Stimulated activated CD8-positive, alpha-beta memory T cell treated with anti-CD3 and anti-CD28 coated beads, Interleukin-7, amount 100 ng/mL, for 24 hours (primary cell): ENCODE measurements around the gene PIN1.

Source experiments
- DNase-seq: peaks from one replicate; pipeline ENCODE4 v3.0.0-alpha.2; 2020; ENCODE audit warnings: low read depth

Gene PIN1

GRCh38 chr19:9857076-9857721 is 22.1 kb downstream of the PIN1 start:
- DNase-seq = no peak

GRCh38 chr19:9857920-9858746 is 23.0 kb downstream of the PIN1 start:
- DNase-seq = no peak

- no peak for DNase-seq
These were observed 23.6 kb downstream of the PIN1 start for GRCh38 chr19:9858766-9859165.

DNA sequence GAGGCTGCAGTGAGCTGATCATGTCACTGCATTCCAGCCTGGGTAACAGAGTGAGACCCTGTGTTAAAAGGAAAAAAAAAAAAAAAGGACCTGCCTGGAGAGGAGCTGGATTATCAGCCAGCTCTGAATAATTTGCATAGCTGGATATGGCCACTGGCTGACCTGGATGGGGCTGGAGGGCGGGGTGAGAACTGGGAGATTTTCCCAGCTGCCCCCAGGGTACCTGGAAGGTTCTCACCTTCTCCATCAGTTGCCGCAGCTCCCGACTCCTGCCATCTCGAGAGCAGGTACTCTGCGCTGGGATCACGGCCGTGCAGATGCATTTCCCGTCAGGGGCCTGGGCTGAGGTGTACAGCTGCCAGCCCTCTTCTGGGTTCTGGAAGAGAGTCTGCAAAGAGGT is 25.3 kb downstream of the PIN1 start:
- no peak for DNase-seq

GRCh38 chr19:9861503-9861902 is 26.4 kb downstream of the PIN1 start:
- DNase-seq = no peak

DNA sequence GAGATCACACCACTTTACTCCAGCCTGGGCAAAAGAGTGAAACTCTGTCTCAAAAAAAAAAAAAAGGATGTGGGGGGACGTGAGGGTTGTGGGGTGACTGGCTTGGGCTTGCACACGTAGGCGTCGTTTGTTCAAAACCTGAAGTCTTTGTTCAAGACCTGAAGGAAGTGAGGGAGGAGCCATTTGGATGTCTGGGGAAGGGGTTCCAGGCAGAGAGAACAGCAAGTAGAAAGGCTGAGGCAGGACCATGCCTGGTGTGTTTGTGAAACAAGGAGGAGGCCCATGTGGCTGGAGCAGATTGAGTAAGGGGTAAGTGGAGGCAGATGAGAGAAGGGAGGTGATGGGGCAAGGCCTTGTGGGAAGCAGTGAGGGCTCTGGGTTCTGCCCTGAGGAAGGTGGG is 27.8 kb downstream of the PIN1 start:
- DNase-seq = no peak

GRCh38 chr19:9863759-9864158 is 28.6 kb downstream of the PIN1 start:
- no peak for DNase-seq

GRCh38 chr19:9865732-9866501 is 30.8 kb downstream of the PIN1 start:
- no peak for DNase-seq

DNA sequence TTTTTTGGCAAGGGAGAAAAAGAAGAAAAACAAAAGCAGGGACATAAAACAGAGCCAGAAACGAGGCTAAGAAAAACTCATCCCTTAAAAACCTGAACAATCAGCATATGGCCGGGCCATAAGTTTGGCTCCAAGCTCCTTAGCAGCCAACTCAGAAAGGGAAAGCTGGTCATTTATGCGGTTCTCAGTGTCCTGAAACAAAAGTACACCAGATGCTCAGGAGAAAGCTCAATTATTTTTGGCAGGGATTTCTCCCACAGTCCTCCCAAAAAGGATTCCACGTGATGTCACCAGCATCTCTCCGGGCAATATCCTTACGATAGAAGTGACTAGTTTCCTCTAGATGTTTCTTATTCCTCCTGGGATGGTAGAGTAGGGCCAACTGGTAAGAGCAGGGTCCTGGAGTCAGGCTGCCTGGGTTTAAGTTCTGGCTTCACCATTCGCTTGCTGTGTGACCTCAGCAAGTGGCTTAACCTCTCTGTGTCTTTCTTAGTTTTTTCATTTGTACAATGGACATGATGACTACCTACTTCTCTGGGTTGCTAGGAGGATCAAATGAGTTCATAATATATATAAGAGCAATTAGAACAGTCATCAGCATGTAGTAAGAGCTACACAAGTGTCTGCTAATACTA is 34.0 kb downstream of the PIN1 start:
- no peak for DNase-seq

DNA sequence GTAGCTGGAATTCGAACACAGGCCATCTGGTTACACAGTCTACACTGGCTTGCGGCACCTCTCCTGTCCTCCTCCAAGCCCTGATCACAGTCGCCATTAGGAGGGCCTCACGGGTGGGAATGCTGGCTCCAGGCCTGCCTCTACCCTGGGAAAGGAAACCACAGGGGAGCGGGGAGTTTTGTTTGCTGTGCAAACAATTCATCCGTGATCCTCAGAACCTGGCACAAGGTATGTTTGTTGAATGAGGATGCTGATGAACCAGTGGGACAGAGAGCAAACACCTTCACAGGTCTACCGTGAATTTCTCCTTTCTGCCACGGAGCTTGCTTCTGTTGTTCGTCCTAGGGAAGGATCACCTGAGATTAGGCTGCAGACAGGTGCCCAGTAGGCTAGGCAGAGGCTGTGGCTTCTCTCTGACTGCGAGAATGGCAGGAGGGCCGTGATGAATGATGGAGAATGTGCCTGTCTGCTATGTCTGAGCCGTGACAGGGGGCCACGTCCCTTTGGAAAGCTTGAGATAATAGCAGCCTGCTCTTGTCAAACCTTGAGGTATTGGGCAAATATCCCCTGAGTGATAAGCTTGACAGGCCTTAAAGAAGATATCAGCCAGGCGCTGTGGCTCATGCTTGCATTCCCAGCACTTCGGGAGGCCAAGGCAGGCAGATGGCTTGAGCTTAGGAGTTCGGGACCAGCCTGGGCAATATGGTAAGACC is 36.7 kb downstream of the PIN1 start:
- no peak for DNase-seq

GRCh38 chr19:9872618-9873242 is 37.6 kb downstream of the PIN1 start:
- no peak for DNase-seq

DNA sequence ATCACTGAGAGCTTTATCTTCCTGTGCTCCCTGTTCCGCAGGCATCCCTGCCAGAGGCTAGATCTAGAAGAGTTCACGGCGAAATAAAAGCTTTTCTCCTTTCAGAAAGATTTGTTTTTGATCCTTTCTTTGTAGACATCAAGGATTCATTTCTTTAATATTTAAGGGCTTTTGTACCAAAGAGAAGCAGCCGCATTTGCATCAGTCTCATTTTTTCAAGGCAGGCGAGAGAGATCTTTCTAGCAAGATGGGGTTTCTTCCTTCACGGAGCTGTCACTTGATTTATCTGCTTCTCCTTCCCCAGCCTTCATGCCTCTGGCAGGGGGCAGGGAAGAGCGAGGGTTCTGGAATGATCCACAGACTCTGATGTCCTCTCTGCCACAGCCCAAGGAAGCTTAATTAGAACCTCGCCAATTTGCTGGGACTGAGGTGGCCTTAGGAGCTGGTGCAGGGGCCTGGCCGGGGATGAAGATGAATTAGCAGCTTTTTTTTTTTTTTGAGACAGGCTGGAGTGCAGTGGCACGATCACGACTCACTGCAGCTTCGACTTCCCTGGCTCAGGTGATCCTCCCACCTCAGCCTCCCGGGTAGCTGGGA is 40.0 kb downstream of the PIN1 start:
- DNase-seq = no peak

DNA sequence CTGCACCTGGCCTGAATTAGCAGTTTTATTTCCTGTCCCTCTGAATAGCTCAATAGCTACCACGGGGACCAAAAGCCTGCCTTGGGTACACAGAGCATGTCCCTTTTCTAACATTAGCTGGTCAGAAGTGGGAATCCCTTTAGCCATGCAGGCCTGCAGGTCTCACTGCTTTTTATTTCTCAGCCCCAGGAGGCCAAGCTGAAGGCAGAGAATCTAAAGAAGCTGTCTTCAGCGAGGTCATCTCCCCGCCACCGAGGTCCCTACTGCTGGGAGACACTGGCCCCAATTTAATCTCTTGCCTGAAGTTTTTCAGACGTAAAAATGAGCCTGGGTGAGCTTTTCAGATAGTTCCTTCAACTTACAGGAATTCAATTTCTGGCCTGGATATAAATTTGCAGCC is 40.7 kb downstream of the PIN1 start:
- DNase-seq = no peak

GRCh38 chr19:9877780-9878510 is 42.8 kb downstream of the PIN1 start:
- no peak for DNase-seq

- no peak for DNase-seq
These were observed 43.5 kb downstream of the PIN1 start for GRCh38 chr19:9878511-9879196.

- no peak for DNase-seq
These were observed 46.6 kb downstream of the PIN1 start for GRCh38 chr19:9881720-9882119.

DNA sequence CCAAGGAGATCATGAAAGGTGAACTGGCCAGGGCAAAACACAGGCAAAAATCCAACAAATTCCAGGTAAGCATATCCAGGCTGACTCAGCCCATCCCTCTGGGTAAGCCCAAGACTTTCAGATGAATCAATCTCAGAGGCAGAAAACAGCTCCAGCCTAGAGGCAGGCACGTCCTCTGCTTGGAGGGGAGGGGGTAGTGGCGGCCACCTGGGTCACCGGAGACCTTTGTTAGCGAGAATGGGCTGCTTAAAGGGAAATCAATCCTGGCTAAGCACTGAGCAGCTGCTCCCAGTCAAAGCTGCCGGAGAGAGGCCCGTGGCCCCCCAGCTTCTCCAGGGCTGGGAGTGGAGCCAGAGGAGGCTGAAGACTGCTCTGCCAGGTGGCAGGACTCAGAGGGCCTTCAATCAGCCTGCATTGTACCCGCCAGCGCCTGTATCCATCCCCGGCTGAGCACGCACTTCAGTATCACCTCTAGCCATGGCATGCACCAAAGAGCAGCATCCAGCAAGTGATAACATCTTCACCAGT is 48.2 kb downstream of the PIN1 start:
- no peak for DNase-seq

GRCh38 chr19:9883764-9884163 is 48.6 kb downstream of the PIN1 start:
- DNase-seq = no peak

GRCh38 chr19:9885077-9885552 is 50.0 kb downstream of the PIN1 start:
- no peak for DNase-seq
